NOMO-1 treated with dmso at 0.1 percent for 144 hours (cell line): ENCODE measurements around the gene ADIG.

ENCODE experiments used
- DNase-seq: peaks from one replicate; lab custom pipeline; 2025; ENCODE audit not compliant: unreplicated experiment; lab: John Stamatoyannopoulos, UW

Gene ADIG

GRCh38 chr20:38630727-38631126 lies 49.7 kb downstream of the ADIG start:
- DNase-seq: no peak

GRCh38 chr20:38631155-38632022 lies 50.4 kb downstream of the ADIG start:
- no peak for DNase-seq

- peak; percentile 59 for DNase-seq
Measured at GRCh38 chr20:38633577-38634093, 52.6 kb downstream of the ADIG start.

GRCh38 chr20:38635721-38636288 lies 54.8 kb downstream of the ADIG start:
- no peak for DNase-seq
